GM20431 (cell line): Measurements from ENCODE around the gene RASA4.
"Not testable (repeated sequence)": the region's sequence is repeated elsewhere in the genome, so short reads cannot be mapped to it uniquely, and the experiment has no call there.

Experiments
- in situ Hi-C: fragments of 300-500 bp; cut with MseI, MboI; formaldehyde crosslinking; loops from one replicate; pipeline ENCODE4 v1.15.0; 2020; ENCODE audit warnings: low sequenced_read_pairs; ENCODE audit not compliant: unreplicated experiment

The RASA4 gene

DNA sequence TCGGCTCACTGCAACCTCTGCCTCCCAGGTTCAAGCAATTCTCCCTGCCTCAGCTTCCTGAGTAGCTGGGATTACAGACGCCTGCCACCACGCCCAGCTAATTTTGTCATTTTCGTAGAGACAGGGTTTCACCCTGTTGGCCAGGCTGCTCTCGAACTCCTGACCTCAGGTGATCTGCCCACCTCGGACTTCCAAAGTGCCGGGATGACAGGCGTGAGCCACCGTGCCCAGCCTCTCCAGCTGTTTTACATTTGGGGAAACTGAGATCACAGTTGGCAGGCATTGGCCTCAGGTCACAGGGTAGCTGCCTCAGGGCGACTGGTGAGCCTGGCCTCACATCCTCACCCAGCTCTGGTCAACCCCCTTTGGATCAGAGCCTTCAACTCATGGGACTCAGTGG is 6.8 kb downstream of the RASA4 start:
- in situ Hi-C loops, result not testable (repeated sequence)

DNA sequence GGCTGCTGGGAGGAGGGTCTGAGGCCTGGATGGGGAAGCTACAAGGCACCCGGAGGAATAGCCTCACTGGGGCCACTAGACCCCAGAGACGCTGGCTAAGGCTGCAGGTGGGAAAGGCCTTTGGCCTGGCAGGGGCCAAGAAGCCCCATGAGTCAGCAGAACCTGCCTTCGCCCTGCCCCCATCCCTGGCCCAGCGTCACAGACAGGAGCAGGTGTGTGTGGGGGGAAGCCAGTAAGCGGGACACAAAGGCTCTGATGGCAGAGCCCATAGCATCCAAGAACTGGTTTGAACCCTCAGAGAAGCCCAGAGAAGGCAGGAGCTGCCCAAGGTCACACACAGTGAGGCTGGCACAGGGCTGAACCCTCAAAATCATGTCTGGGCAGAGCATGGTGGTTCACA is 9.7 kb downstream of the RASA4 start:
- in situ Hi-C loops, result not testable (repeated sequence)

DNA sequence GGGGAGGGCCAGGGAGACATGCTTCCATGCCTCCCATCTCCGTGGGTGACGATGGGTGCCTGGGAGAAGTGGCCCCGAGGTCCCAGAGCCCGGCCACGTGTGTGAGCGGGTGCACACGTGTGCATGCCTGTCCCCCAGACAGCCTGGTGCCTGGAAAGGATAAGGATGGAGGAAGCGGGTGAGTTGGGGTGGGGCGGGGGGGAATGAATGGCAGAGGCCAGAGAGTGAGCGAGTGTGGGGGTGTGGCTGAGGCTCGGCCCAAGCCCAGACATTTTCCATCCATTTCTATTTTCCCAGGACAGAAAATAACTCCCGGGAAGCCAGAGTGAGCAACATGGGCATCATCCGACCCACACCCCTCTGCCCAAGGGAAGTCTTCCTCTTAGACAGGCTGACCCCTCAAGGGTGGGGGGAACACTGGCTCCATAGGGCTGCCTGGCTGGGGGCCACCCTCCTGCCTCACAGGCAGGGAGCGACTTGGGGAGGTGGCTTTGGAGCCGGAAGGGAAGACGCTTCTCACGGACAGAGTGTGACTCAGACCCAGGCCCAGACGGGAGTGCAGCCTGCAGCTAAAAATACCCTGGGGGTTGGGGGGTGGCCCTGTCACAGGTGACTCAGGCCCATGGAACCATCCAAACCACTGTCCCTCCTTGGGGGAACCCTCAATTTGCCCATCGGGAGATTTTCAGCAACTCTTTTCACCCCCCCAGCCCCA is 12.0 kb downstream of the RASA4 start:
- in situ Hi-C loops, result not testable (repeated sequence)

DNA sequence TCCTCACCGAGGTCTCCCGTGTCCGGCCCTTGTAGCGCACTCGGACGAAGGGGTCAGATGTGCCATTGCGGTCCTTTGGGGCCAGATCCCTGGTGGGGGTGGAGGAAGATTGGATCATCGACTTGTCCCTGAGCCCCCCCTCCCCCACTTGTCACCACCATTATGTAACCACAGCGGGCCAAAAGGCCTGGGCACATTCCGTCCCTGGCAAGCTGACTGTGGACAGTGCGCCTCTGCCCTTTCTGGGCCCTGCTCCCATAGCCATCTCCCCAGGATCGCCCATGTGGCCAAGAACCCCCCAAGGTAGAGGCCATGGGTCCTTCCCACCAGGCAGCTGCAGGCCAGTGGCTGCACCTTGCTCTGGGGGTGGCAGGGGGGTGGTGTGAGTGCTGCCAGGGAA is 14.2 kb downstream of the RASA4 start:
- in situ Hi-C loops, result not testable (repeated sequence)

DNA sequence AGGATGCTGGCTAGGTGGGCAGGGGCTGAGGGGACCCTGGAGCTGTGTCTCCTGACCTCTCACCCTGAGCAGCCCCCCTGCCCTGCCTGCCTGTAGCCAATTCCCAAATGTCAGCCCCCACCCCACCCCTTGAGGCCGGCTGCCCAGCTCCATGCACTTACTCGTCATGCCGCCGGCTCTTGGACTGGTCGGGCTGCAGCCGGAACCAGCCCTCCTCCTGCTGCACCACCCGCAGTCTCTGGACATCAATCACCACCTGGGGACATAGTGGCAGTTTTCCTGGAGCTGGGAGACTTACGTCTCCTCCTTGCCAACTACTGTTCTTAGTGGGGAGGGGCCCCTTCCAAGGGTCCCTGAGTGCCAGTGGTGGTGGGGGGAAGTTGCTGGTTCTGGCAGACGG is 16.9 kb downstream of the RASA4 start:
- in situ Hi-C loops, result not testable (repeated sequence)

DNA sequence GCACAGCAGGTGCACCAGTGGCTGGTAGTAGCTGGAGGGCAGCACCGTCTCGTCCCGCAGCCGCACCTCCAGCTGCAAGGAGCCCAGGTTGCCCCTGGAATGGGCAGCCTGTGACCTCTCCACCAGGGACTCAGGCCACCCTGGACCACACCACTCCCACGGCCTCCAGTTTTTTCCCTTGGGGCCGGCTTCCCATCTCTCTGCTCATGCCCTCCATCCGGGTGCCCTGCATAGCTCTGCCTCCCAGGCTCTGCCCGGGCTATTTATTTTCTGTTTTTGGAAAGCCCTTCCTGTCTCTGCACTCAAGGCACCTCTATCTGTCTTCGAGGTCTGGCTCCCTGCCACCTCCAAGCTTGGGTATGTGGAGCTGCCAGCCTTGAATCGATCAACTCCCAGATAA is 20.5 kb downstream of the RASA4 start:
- in situ Hi-C loops, result not testable (repeated sequence)

DNA sequence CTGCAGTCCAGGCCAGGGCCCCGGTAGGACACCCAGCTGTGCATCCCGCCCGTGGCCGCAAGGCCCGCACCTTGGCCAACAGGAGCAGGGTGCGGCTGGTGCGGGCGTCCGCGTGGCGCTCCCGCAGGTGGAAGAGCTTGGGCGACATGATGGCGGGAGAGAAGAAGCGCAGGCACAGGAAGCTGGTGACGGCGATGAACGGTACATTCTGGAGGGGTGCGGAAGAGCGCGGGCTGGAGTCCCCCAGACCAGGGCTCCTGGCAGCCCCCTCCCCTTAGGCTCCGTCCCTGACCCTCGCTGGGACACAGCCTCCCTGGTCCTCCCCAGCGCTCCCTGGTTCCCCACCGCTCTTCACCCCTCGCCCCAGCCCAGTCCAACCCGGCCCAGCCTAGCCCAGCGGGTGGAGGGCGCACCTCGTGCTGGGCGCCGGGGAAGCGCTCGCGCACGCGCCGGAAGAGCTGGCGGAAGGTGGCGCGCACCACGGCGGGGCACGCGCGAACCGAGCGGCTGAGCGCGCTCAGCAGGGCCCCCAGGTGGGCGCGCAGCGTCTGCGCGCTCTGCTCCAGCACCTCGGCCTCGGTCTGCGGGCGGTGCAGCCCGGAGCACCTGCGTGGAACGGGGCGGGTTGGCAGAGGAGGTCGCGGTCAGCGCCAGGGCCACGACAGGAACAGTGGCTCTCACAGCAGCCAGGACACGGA is 22.8 kb downstream of the RASA4 start:
- in situ Hi-C loops, result not testable (repeated sequence)

DNA sequence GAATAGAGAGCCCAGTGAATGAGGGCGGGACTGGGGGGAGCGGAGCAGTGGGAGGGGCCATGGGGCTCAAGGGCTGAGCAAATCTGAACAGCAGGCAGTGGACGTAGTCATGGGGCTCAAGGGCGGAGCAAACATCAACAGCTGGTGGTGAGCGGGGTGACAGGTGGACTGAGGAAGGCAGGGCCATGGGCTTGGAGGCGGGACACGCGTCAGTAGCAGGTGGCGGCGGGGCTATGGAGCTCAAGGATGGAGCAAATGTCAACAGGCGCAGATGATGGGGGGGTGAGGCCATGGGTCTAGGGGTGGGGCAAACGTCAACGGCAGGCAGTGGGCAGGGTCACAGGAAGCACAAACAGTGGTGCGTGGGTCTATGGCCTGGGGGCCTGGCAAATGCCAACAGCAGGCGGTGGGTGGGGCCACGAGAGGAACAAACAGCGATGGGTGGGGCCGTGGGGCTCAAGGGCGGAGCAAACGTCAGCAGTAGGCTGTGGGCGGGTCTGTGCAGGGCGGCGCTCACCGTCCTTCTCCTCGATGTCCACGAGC is 24.0 kb downstream of the RASA4 start:
- in situ Hi-C loops, result not testable (repeated sequence)

DNA sequence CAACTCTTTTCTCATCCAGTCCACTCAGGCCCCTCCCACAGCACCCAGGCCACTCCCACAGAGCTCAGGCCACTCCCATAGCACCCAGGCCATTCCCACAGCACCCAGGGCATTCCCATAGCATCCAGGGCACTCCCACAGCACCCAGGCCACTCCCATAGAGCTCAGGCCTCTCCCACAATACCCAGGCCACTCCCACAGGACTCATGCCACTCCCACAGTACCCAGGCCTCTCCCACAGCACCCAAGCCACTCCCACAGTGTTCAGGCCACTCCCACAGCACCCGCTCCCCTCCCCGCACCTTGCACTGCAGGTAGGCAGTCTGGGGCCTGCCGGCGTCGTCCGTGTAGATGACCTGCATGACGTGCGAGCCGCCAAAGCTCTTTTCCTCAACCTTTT is 26.7 kb downstream of the RASA4 start:
- in situ Hi-C loops, result not testable (repeated sequence)

DNA sequence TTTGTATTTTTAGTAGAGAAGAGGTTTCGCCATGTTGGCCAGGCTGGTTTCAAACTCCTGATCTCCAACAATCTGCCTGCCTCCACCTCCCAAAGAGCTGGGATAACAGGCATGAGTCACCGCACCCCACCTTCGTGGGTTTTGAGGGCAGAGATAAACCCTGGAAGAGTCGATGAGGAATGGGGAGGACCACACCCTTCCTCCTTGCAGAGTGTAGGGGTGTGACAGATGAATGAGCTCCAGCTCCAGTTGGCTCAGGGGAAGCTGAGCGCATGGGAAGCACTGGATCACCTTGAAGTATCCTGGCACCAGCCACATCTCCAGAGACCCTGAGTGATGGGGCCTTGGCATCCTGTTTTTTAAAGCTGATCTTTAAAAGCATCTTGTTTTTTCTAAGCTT is 33.1 kb downstream of the RASA4 start:
- in situ Hi-C loops, result not testable (repeated sequence)

DNA sequence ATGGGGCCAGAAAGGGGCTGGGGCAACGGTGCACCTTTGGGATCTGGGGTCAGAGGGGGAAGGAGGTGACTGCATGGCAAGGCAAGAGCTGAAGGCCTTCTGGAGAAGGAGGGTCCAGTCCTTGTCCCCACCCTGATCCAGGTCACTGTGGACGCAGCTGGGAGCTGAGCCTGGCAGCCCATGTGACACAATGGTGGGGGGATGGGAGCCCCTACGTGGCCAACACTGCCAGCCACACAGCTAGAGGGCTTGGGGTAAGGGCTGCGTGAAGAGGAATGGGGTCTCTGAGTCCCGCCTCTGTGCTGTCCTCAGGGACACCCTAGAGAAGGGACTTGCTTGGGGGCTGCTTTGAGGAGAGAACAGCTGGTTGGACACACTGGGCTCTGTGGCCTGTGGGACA is 34.8 kb downstream of the RASA4 start:
- in situ Hi-C loops, result not testable (repeated sequence)

DNA sequence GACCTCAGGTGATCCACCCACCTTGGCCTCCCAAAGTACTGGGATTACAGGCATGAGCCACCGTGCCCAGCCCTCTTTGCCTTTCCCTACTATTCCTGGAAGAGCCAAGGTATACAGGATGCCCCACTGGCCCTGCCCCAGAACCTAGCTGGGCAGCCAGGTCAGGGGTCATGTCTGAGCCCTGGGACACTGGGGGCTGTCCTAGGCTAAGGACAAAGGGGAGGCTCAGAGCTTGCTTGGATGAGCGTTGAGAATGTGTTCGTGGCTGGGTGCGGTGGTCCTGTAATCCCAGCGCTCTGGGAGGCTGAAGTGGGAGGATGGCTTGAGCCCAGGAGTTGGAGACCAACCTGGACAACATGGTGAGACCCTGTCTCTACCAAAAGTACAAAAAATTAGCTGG is 38.1 kb downstream of the RASA4 start:
- in situ Hi-C loops, result not testable (repeated sequence)

DNA sequence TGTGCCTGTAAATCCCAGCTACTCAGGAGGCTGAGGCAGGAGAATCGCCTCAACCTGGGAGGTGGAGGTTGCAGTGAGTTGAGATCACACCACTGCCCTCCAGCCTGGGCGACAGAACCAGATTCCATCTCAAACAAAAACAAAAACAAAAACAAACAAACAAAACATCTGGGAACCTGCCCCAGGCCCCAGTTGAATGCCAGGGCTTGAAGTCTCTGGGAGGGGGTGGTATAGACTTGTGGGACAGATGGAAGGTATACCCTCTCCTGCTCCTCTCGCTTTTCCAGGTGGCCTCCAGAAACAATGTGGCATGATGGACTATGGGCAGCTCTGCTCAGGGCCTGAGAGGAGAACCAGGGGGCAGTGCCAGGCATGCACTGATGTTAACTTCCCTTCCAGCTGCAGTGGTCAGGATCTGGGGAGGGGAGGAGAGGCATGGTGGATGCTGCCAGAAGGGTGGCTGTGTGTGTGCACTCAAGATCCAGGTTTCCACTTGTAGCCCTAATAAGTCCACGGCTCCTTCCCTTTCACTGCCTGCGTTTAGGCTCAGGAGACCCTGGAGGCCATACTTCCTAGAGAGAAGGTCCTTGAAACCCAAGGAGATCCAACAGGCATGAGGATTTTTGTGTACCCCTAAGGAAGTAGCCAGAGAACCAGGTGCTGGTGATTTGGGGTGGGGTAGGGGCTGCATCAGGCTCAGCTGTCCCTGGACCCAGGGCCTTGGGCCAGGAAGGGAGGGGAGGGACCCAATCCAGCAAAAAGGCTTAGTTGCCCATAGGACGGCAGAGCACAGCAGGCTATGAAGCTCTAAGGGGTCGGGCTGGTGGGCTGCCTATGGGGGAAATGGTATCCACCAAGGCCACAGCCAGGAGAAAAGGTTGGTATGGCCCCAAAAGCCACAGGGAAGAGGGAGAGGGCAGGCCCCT is 39.0 kb downstream of the RASA4 start:
- in situ Hi-C loops, result not testable (repeated sequence)

DNA sequence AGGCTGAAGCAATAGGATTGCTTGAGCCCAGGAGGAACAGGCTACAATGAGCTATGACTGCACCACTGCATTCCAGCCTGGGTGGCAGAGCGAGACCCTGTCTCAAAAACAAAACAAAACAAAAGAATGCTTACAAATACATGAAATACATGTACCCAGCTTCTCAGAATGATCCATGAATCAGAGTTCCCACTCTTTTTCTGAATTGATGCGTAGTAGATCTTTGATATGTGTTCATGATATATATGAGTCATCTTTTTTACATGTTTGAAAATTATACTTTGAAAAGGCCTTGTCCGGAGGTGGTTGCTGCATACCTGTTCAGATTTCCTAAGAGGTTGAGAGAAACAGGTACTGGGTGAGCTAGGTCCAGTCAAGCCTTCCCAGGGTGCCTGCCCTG is 40.2 kb downstream of the RASA4 start:
- in situ Hi-C loops, result not testable (repeated sequence)

DNA sequence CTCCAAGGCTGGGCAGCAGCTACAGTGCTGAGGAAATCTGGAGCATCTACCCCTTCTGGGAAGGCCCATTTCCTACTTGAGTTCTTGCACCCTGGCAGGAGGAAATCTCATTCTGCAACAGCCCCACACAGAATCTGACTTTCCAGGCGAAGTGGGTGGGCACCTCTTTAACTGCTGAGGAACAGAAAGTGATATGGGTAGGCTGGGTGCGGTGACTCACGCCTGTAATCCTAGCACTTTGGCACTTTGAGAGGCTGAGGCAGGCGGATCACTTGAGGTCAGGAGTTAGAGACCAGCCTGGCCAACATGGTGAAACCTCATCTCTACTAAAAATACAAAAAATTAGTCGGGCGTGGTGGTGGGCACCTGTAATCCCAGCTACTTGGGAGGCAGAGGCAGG is 41.9 kb downstream of the RASA4 start:
- in situ Hi-C loops, result not testable (repeated sequence)

DNA sequence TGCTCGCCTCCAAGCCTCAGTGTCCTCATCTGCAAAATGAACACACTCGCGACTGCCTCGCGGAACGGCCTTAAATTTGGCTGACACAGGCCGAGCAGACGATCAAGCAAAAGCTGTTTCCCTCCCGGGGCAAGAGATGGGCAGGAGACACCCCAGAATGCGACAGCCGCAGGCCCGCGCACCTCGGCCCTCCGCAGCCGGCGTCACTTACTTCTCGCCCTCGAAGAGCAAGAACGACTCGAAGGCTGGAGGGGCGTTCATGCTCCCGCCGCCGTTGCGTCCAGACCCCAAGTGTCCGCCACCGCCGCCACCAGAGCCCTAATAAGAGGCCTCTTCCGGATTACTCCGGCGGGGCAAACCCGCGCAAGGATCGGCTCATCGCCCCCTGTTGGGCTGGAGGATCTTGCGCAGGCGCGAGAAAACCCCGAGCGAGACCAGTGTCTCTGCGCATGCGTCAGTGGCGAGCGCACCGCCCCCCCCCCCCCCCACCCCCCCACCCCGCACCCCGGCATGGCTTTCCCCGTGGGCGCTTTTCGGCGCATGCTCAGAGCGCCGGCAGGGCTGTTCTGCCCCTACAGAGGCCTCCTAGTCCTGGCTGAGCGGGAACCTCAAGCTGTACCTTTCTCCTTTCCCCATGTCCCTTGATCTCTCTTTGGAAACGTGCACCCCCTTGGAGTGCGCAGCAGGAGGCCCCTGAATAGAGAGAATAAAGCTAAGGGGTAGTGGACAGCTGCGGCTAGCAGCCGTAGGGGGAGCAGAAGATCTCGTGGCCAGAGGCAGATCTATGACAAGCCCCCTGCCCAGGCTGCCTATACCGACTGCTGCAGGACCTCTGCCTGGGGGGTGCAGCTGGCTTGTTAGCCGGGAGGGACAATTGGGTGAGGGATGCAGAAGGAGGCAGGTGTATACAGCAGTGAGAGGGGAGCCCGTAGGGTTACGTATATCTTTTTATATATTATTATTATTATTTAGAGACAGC is 44.0 kb downstream of the RASA4 start, which contains the start of gene POLR2J3:
TSS of gene POLR2J3 (minus strand) at position 323 of the 979 bp plus-strand sequence. CDS start at position 261, 62 bp downstream.
- in situ Hi-C loops, result not testable (repeated sequence)

DNA sequence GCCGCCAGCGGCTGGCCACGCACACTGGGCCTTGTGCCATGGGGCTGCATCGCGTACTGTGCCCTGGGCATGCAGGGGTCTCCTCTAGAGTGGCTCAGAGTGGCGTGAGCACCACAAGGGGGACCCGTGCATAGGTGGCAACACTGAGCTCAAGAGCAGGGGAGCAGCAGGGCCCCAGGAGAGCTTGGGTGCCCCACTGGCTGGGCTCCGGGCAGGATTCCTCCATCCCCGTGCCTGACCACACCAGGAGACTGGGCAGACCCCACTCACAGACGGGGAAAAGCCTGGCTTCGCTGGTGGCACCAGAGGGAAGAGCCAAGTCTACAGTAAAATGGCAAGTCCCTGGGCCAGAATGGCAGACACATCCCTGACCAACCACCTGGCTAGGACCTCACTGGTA is 47.9 kb downstream of the RASA4 start:
- in situ Hi-C loops, result not testable (repeated sequence)

DNA sequence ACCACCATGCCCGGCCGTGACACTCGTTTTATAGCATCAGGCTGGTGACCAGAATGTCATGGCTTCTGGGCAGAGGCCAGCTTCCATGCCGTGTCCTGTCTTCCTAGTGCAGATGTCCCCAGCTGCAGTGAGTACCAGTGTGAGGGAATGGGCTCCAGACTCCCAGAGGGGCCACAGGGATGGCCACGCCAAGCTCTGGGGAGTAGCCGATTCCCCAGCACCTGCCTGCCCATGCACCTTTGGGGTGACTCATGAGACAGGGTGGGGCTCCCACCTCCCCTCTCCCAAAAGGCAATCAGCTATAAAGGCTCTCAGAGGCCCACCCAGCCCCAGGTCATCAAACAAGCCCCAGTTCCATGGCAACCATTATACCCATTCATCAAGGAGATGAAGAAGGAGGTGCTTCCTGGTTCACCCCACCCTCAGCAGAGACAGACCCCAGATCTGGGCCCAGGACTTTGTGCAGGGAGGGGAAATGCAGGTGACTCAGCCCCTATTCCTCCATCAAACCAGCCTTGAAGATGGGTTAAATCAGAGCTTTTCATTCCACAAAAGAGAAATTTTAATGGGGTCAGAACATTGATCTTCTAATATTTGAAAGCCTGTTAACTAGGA is 65.6 kb downstream of the RASA4 start, which contains the start of gene SPDYE2:
TSS of gene SPDYE2 (plus strand) at position 419 of the 615 bp plus-strand sequence. CDS start 2,030 bp downstream, outside the sequence.
- in situ Hi-C loops, result not testable (repeated sequence)

DNA sequence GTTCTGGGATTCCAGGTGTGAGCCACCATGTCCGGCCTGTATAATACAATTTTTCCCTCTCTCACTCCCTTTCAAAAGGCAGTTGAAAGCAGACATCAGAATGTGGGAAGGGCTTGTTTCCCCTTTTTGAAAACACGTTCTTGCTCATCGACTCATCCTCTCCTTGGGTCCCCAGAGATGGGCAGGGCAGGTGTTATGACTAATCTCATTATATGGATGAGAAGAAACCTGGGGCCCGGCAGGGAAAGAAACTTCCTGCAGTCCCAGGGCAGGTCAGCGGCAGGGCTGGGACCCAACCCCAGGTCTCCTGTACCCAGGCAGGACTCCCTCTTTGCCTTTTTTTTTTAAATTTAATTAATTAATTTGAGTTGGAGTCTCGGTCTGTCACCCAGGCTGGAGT is 70.2 kb downstream of the RASA4 start:
- in situ Hi-C loops, result not testable (repeated sequence)
